ENCODE measurements around the gene UBE2QL1. TPM values are rescaled to one million over a fixed set of nuclear protein-coding genes. Genes with fewer than 3 reads are reported as not detected.

The UBE2QL1 gene
- total RNA-seq, 1 experiment from 2014 or later: 0.11 TPM

DNA sequence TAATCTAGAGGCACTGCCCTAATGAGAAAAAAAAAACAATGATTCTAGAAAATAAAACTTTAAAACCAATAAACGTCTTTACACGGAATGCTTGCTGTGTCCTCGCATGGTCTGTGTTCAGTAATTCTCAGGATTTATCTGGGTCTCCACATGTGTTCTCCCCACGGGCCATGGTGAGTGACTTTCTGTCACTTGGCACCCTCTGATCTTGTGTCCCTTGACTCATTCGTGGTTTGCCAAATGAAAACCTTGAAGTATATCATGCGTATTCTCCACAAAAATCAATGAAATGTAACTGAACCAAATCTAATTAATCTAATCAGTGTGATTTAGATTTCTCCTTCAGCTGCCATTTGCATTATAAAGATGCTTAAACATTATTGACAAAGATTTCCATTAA, 48.0 kb downstream of the UBE2QL1 start:
- Histone ChIP-seq H3K18ac (ENCODE audit: insufficient read length, low read depth, low read length) (no peak overlapping the region), H3K9ac (ENCODE audit: extremely low read depth, insufficient read length, low read length) (no peak overlapping the region), H3K4me2 (ENCODE audit: insufficient read depth, insufficient read length, low read length) (no peak overlapping the region), H3K27ac (ENCODE audit: insufficient read length, low read depth, low read length) (no peak overlapping the region), H4K5ac (ENCODE audit: insufficient read length, low read depth, low read length) (no peak overlapping the region), H4K91ac (ENCODE audit: insufficient read length, low read depth, low read length) (no peak overlapping the region), H4K20me1 (ENCODE audit: control insufficient read depth, insufficient read depth, insufficient read length) (no peaks in the 10 kb centered on the region), H3K14ac (ENCODE audit: insufficient read depth, low read length) (no peak overlapping the region), H2BK12ac (ENCODE audit: insufficient read length, low read depth, low read length) (no peak overlapping the region), H4K8ac (replicated peaks; ENCODE audit: insufficient read length, low read depth, low read length) (no peak overlapping the region), H2BK20ac (ENCODE audit: low read depth, low read length, poor library complexity, severe bottlenecking) (no peak overlapping the region), H3K23me2 (ENCODE audit: insufficient read length, low read depth, low read length, poor library complexity, severe bottlenecking) (no peaks in the 10 kb centered on the region), H3K23ac (ENCODE audit: insufficient read length, low read depth, low read length) (no peak overlapping the region), H3K4ac (ENCODE audit: low read depth, low read length) (no peak overlapping the region), H3K79me1 (ENCODE audit: insufficient read depth, low read depth, low read length, poor library complexity, severe bottlenecking) (no peaks in the 10 kb centered on the region), H3K9me3 (ENCODE audit: control insufficient read depth, low read depth, low read length) (no peaks in the 10 kb centered on the region), H3K79me2 (ENCODE audit: insufficient read depth, low read length) (no peaks in the 10 kb centered on the region), H3K56ac (ENCODE audit: insufficient read length, low read depth, low read length) (no peak overlapping the region), H2AK5ac (ENCODE audit: insufficient read length, low read length) (no peak overlapping the region), H2BK5ac (ENCODE audit: insufficient read length, low read length) (no peak overlapping the region), H3K27me3 (ENCODE audit: insufficient read depth, low read length) (no peaks in the 10 kb centered on the region), H3K4me1 (ENCODE audit: insufficient read depth, low read length) (no peaks in the 10 kb centered on the region; the same call in 1 of the 2 replicates), H3T11ph (ENCODE audit: low read length) (no peak overlapping the region), H2AFZ (ENCODE audit: low read length) (no peak overlapping the region), H2BK120ac (ENCODE audit: low read depth, low read length, poor library complexity, severe bottlenecking) (no peak overlapping the region), H2BK15ac (ENCODE audit: low read depth, low read length) (no peak overlapping the region)
- H3K4me3 Mint-ChIP-seq: no peak overlapping the region
- DNase-seq: no peak
- H3K4me1 Mint-ChIP-seq: peaks cover 6% of the 10 kb centered on the region in 2 experiments
- H3K9me3 Mint-ChIP-seq: no peaks in the 10 kb centered on the region; a peak in 1 of 5 replicates
- WGBS (ENCODE audit: extremely low coverage, insufficient read length, low lambda C conversion rate): no CpG with 5 or more reads among the region's 6 CpGs
- H3K36me3 Mint-ChIP-seq (ENCODE audit: insufficient read depth in 1 of 3, low read depth in 3 of 3): no peaks in the 10 kb centered on the region
- H3K27me3 Mint-ChIP-seq (ENCODE audit: low read depth): peaks cover 38% of the 10 kb centered on the region
- H3K27ac Mint-ChIP-seq: no peak overlapping the region
- TF ChIP-seq, protein P1, sequence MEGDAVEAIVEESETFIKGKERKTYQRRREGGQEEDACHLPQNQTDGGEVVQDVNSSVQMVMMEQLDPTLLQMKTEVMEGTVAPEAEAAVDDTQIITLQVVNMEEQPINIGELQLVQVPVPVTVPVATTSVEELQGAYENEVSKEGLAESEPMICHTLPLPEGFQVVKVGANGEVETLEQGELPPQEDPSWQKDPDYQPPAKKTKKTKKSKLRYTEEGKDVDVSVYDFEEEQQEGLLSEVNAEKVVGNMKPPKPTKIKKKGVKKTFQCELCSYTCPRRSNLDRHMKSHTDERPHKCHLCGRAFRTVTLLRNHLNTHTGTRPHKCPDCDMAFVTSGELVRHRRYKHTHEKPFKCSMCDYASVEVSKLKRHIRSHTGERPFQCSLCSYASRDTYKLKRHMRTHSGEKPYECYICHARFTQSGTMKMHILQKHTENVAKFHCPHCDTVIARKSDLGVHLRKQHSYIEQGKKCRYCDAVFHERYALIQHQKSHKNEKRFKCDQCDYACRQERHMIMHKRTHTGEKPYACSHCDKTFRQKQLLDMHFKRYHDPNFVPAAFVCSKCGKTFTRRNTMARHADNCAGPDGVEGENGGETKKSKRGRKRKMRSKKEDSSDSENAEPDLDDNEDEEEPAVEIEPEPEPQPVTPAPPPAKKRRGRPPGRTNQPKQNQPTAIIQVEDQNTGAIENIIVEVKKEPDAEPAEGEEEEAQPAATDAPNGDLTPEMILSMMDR (conservative IDR thresholded peaks at IDR 0.05): no peak
